IMR-90 (cell line): ENCODE data around the gene WBP1. TPM values are rescaled to one million over a fixed set of nuclear protein-coding genes. Genes with fewer than 3 reads are reported as not detected.

Experiments used
- ATAC-seq: fragments of 200-7000 bp; cut with Tn5 transposase; 2 replicates; pipeline ENCODE4 v1.9.1; 2020; ENCODE audit warnings: low read depth, mild to moderate bottlenecking, moderate library complexity
- BruUV-seq: library from RNA; stranded (reverse); fragments of 400-500 nt; replicated peaks from 2 replicates; lab custom pipeline; 2021; lab: Mats Ljungman, UMichigan
- CTCF ChIA-PET: fragments of 300-600 bp; formaldehyde crosslinking; extraction: SDS; loops from one replicate; lab custom pipeline; 2021; ENCODE audit warnings: antibody characterized with exemption; lab: Yijun Ruan, JAX
- POLR2A ChIA-PET: fragments of 300-600 bp; sonication (Branson Sonifier 250); formaldehyde crosslinking; loops from one replicate; lab custom pipeline; 2022; ENCODE audit warnings: antibody characterized with exemption; ENCODE audit not compliant: unreplicated experiment; lab: Charles Lee
- DNase-seq: peaks from one replicate; pipeline ENCODE4 v3.0.0; 2013
- H2AFZ ChIP-seq: replicated peaks from 2 replicates; pipeline ENCODE3; 2013; ENCODE audit warnings: low read length, mild to moderate bottlenecking; ENCODE audit not compliant: poor library complexity
- H2AK5ac ChIP-seq: 2 replicates; pipeline ENCODE4 v1.6.1; 2013; ENCODE audit warnings: low read depth, low read length, inconsistent platforms
- H2AK9ac ChIP-seq: replicated peaks from 2 replicates; pipeline ENCODE3; 2013; ENCODE audit warnings: mild to moderate bottlenecking, low read depth, low read length, moderate library complexity; ENCODE audit not compliant: poor library complexity
- H2BK120ac ChIP-seq: 2 replicates; pipeline ENCODE4 v1.6.1; 2013; ENCODE audit warnings: low read depth, low read length, inconsistent platforms
- H2BK15ac ChIP-seq: 3 replicates; pipeline ENCODE4 v1.6.1; 2013; ENCODE audit warnings: low read depth, low read length, inconsistent platforms
- H2BK20ac ChIP-seq: 2 replicates; pipeline ENCODE4 v1.6.1; 2013; ENCODE audit warnings: low read depth, mild to moderate bottlenecking, inconsistent platforms, low read length, moderate library complexity
- H2BK5ac ChIP-seq: 2 replicates; pipeline ENCODE4 v1.6.1; 2013; ENCODE audit warnings: mild to moderate bottlenecking, low read depth, low read length, inconsistent platforms; ENCODE audit not compliant: poor library complexity, severe bottlenecking
- H3K14ac ChIP-seq: replicated peaks from 2 replicates; pipeline ENCODE4 v1.6.1; 2013; ENCODE audit warnings: low read depth, low read length, inconsistent platforms
- H3K18ac ChIP-seq: 2 replicates; pipeline ENCODE4 v1.6.1; 2013; ENCODE audit warnings: low read depth, low read length, control low read depth
- H3K23ac ChIP-seq: 2 replicates; pipeline ENCODE4 v1.6.1; 2013; ENCODE audit warnings: low read depth, low read length, inconsistent platforms
- H3K27ac ChIP-seq: 2 replicates; pipeline ENCODE4 v1.5.1; 2013; ENCODE audit warnings: mild to moderate bottlenecking, control low read depth, low read length; ENCODE audit not compliant: insufficient read depth
- H3K27me3 ChIP-seq: 2 replicates; pipeline ENCODE4 v1.6.1; 2013; ENCODE audit warnings: low read length; ENCODE audit not compliant: control insufficient read depth, insufficient read depth
- H3K36me3 ChIP-seq: 2 replicates; pipeline ENCODE4 v1.6.1; 2013; ENCODE audit warnings: low read length, mixed read lengths; ENCODE audit not compliant: control insufficient read depth, insufficient read depth
- H3K4ac ChIP-seq: 2 replicates; pipeline ENCODE4 v1.6.1; 2013; ENCODE audit warnings: low read depth, low read length, inconsistent platforms
- H3K4me1 ChIP-seq: 2 replicates; pipeline ENCODE4 v1.6.1; 2013; ENCODE audit warnings: low read length, mixed read lengths; ENCODE audit not compliant: control insufficient read depth, insufficient read depth
- H3K4me2 ChIP-seq: 2 replicates; pipeline ENCODE4 v1.6.1; 2013; ENCODE audit warnings: low read depth, mild to moderate bottlenecking, control low read depth, low read length, moderate library complexity
- H3K4me3 ChIP-seq: 2 replicates; pipeline ENCODE4 v1.5.1; 2013; ENCODE audit warnings: low read depth, mild to moderate bottlenecking, control low read depth, low read length, moderate library complexity; ENCODE audit not compliant: insufficient read depth
- H3K56ac ChIP-seq: 2 replicates; pipeline ENCODE4 v1.6.1; 2013; ENCODE audit warnings: low read length, inconsistent platforms; ENCODE audit not compliant: insufficient read depth; ENCODE audit errors: extremely low read depth
- H3K79me1 ChIP-seq, 2 experiments: 2 replicates each; pipeline ENCODE4 v1.6.1; 2013; ENCODE audit warnings: low read length in 2 of 2, inconsistent platforms in 1 of 2, low read depth in 1 of 2
- H3K9ac ChIP-seq: 2 replicates; pipeline ENCODE4 v1.6.1; 2013; ENCODE audit warnings: low read depth, low read length, control low read depth
- H3K9me1 ChIP-seq: 2 replicates; pipeline ENCODE4 v1.6.1; 2013; ENCODE audit warnings: low read length, inconsistent platforms; ENCODE audit not compliant: insufficient read depth
- H3K9me3 ChIP-seq: 2 replicates; pipeline ENCODE4 v1.6.1; 2013; ENCODE audit warnings: low read length; ENCODE audit not compliant: control insufficient read depth, insufficient read depth
- H4K20me1 ChIP-seq: 2 replicates; pipeline ENCODE4 v1.6.1; 2013; ENCODE audit warnings: low read length, inconsistent platforms; ENCODE audit not compliant: insufficient read depth
- H4K5ac ChIP-seq: 2 replicates; pipeline ENCODE4 v1.6.1; 2013; ENCODE audit warnings: mild to moderate bottlenecking, low read depth, low read length, control low read depth
- H4K8ac ChIP-seq, 2 experiments: 2 replicates each; pipeline ENCODE4 v1.6.1; 2013; ENCODE audit warnings: low read depth in 2 of 2, low read length in 2 of 2, control low read depth in 1 of 2, inconsistent platforms in 1 of 2
- H4K91ac ChIP-seq: 2 replicates; pipeline ENCODE4 v1.6.1; 2013; ENCODE audit warnings: low read depth, low read length, inconsistent platforms; ENCODE audit not compliant: insufficient read depth
- BHLHE40 ChIP-seq: fragments of 150-350 bp; IDR thresholded peaks from 2 replicates; pipeline ENCODE4 v1.6.1; 2016; ENCODE audit warnings: mild to moderate bottlenecking, low read depth, low read length
- CEBPB ChIP-seq: IDR thresholded peaks from 2 replicates; pipeline ENCODE4 v1.6.1; 2012; ENCODE audit warnings: low read depth, low read length, improper control_type of control experiment
- CHD1 ChIP-seq: IDR thresholded peaks from 2 replicates; pipeline ENCODE4 v1.6.1; 2012; ENCODE audit warnings: low read depth, low read length, improper control_type of control experiment
- ELK1 ChIP-seq: fragments of 150-350 bp; IDR thresholded peaks from 2 replicates; pipeline ENCODE4 v1.6.1; 2016; ENCODE audit warnings: low read depth, mild to moderate bottlenecking, low read length, moderate library complexity, borderline replicate concordance
- FOS ChIP-seq: fragments of 150-350 bp; IDR thresholded peaks from 2 replicates; pipeline ENCODE4 v1.6.1; 2016; ENCODE audit warnings: low read depth, low read length
- MAFK ChIP-seq: IDR thresholded peaks from 2 replicates; pipeline ENCODE4 v1.6.1; 2012; ENCODE audit warnings: low read depth, low read length, improper control_type of control experiment
- MAZ ChIP-seq: IDR thresholded peaks from 2 replicates; pipeline ENCODE4 v1.6.1; 2012; ENCODE audit warnings: low read depth, mild to moderate bottlenecking, low read length, improper control_type of control experiment, moderate library complexity, borderline replicate concordance
- MXI1 ChIP-seq: IDR thresholded peaks from 2 replicates; pipeline ENCODE4 v1.6.1; 2012; ENCODE audit warnings: low read depth, mild to moderate bottlenecking, low read length, moderate library complexity, borderline replicate concordance
- NFE2L2 ChIP-seq: fragments of 150-350 bp; IDR thresholded peaks from 2 replicates; pipeline ENCODE4 v1.6.1; 2016; ENCODE audit warnings: low read depth, mild to moderate bottlenecking, low read length
- RAD21 ChIP-seq: IDR thresholded peaks from 2 replicates; pipeline ENCODE4 v1.6.1; 2012; ENCODE audit warnings: low read length, improper control_type of control experiment
- RCOR1 ChIP-seq: IDR thresholded peaks from 2 replicates; pipeline ENCODE4 v1.6.1; 2012; ENCODE audit warnings: mild to moderate bottlenecking, low read length, improper control_type of control experiment; ENCODE audit not compliant: insufficient replicate concordance
- RFX5 ChIP-seq: IDR thresholded peaks from 2 replicates; pipeline ENCODE4 v1.8.0; 2012; ENCODE audit warnings: low read depth, mild to moderate bottlenecking, low read length, moderate library complexity
- SMC3 ChIP-seq: fragments of 150-350 bp; IDR thresholded peaks from 2 replicates; pipeline ENCODE4 v1.6.1; 2016; ENCODE audit warnings: low read depth, mild to moderate bottlenecking, antibody characterized with exemption, low read length, moderate library complexity
- WGBS, 2 experiments: methylation state at CpG; one replicate each; pipeline versions ENCODE4 v1.1.5 to v1.1.7; 2013; ENCODE audit warnings: missing lambda C conversion rate in 2 of 2; ENCODE audit not compliant: insufficient read length in 1 of 2; ENCODE audit errors: extremely low coverage in 2 of 2; 5-methylcytosine and 5-hydroxymethylcytosine counted together
- dilution Hi-C: fragments of 300-500 bp; cut with HindIII; formaldehyde crosslinking; loops from one replicate; pipeline ENCODE4 v1.14.3; 2018; ENCODE audit warnings: low sequenced_read_pairs; ENCODE audit not compliant: unreplicated experiment
- in situ Hi-C: fragments of 300-500 bp; cut with MboI; formaldehyde crosslinking; loops from 3 replicates; pipeline ENCODE4 v1.14.3; 2019; ENCODE audit warnings: low sequenced_read_pairs, inconsistent platforms, mixed read lengths
- intact Hi-C: fragments of 100-400 bp; cut with micrococcal nuclease; formaldehyde crosslinking; loops from 2 replicates; pipeline ENCODE4 v1.10.0; 2022
- polyA plus RNA-seq, 3 experiments: library from polyadenylated mRNA; depleted of rRNA; stranded (reverse); fragments of >200 nt; gene quantifications; 2 replicates each; pipeline ENCODE4 v1.2.3, GENCODE V29; 2012; ENCODE audit warnings: low replicate concordance in 1 of 3
- total RNA-seq: library from RNA; depleted of rRNA; stranded (reverse); fragments of >200 nt; gene quantifications from 2 replicates; pipeline ENCODE4 v1.2.3, GENCODE V29; 2012
- TF ChIP-seq, protein P1 (sequence below): fragments of 150-350 bp; IDR thresholded peaks from 2 replicates; pipeline ENCODE4 v1.6.1; 2017; ENCODE audit warnings: mild to moderate bottlenecking, antibody characterized with exemption, low read length, low read depth
- TF ChIP-seq, protein P2 (sequence below): conservative IDR thresholded peaks from 2 replicates; pipeline ENCODE4 v1.5.1; 2012; ENCODE audit warnings: mild to moderate bottlenecking, low read depth, low read length, improper control_type of control experiment

WBP1 gene
- total and polyA plus RNA-seq, 2 of the 4 experiments (the other 2 are of a cell fraction), result 22.9 to 78.5 TPM

DNA sequence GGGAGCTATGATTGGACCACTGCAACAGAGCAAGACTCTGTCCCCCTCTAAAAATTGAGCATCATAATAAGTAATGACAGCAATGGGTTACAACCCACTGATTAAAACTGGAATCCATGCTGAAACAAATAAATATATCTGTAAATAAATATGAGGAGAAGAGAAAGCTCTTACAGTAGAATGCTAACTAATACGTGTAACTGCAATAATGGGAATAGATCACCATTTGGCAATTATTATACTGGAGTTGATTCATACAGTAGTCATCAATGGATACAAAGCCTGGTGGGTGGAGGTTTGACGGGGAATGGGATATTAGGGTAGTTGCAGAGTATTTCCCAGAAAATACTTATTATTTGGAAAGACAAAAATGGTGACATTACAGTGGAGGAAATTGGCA is 9.5 kb upstream of the WBP1 start:
- CTCF ChIA-PET, result no interaction called here

More for the DNA sequence above, 9.5 kb upstream of the WBP1 start:
- Histone ChIP-seq H3K79me1 (no peaks in the 10 kb centered on the region), H3K27ac (no peak overlapping the region), H3K9me3 (no peaks in the 10 kb centered on the region), H4K5ac (no peak overlapping the region), H3K9me1 (no peaks in the 10 kb centered on the region), H4K20me1 (no peaks in the 10 kb centered on the region), H3K4me1 (no peaks in the 10 kb centered on the region), H2BK20ac (no peak overlapping the region), H3K27me3 (peaks cover 5% of the 10 kb centered on the region; the same call in 1 of the 2 replicates), H3K23ac (no peak overlapping the region), H3K9ac (no peak overlapping the region), H4K8ac (no peak overlapping the region), H3K56ac (no peak overlapping the region), H2BK15ac (no peak overlapping the region), H3K36me3 (no peaks in the 10 kb centered on the region), H3K14ac (no peak overlapping the region), H2BK5ac (no peak overlapping the region), H3K18ac (no peak overlapping the region), H4K91ac (no peak overlapping the region), H3K4me2 (no peak overlapping the region), H2AFZ (no peak overlapping the region), H2AK9ac (no peak overlapping the region), H3K4me3 (no peak overlapping the region), H2BK120ac (no peak overlapping the region), H3K4ac (no peak overlapping the region), H2AK5ac (no peak overlapping the region)
- DNase-seq (no peak), ATAC-seq (no peak)
- TF ChIP-seq, protein P1, sequence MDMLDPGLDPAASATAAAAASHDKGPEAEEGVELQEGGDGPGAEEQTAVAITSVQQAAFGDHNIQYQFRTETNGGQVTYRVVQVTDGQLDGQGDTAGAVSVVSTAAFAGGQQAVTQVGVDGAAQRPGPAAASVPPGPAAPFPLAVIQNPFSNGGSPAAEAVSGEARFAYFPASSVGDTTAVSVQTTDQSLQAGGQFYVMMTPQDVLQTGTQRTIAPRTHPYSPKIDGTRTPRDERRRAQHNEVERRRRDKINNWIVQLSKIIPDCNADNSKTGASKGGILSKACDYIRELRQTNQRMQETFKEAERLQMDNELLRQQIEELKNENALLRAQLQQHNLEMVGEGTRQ, result no peak
- TF ChIP-seq RCOR1 (no peak), BHLHE40 (no peak), MXI1 (no peak), RAD21 (no peak), CEBPB (no peak), CHD1 (no peak), SMC3 (no peak), RFX5 (no peak), NFE2L2 (no peak), FOS (no peak), ELK1 (no peak), MAZ (no peak), MAFK (no peak)
- TF ChIP-seq, protein P2, sequence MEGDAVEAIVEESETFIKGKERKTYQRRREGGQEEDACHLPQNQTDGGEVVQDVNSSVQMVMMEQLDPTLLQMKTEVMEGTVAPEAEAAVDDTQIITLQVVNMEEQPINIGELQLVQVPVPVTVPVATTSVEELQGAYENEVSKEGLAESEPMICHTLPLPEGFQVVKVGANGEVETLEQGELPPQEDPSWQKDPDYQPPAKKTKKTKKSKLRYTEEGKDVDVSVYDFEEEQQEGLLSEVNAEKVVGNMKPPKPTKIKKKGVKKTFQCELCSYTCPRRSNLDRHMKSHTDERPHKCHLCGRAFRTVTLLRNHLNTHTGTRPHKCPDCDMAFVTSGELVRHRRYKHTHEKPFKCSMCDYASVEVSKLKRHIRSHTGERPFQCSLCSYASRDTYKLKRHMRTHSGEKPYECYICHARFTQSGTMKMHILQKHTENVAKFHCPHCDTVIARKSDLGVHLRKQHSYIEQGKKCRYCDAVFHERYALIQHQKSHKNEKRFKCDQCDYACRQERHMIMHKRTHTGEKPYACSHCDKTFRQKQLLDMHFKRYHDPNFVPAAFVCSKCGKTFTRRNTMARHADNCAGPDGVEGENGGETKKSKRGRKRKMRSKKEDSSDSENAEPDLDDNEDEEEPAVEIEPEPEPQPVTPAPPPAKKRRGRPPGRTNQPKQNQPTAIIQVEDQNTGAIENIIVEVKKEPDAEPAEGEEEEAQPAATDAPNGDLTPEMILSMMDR, result no peak
- POLR2A ChIA-PET, result no interaction called here
- no CpG with 5 or more reads among the region's 2 CpGs for WGBS, 2 experiments
- intact Hi-C loops (no loop called here), in situ Hi-C loops (no loop called here), dilution Hi-C loops (no loop called here)
- no TSS peak for BruUV-seq
